HFF-Myc (cell line): ENCODE results near the gene DDIT4.
"Not testable (repeated sequence)": the region's sequence is repeated elsewhere in the genome, so short reads cannot be mapped to it uniquely, and the experiment has no call there.

Source experiments
- DNase-seq: peaks from one replicate; pipeline ENCODE4 v3.0.0-alpha.2; 2011; ENCODE audit warnings: low read depth; ENCODE audit errors: extremely low read depth
- H3K4me3 ChIP-seq: replicated peaks from 2 replicates; pipeline ENCODE4 v1.5.1; 2011; ENCODE audit warnings: low read depth, mild to moderate bottlenecking, control low read depth, low read length
- TF ChIP-seq, protein P1 (sequence below): IDR thresholded peaks from 2 replicates; pipeline ENCODE4 v1.5.1; 2012; ENCODE audit warnings: mild to moderate bottlenecking, low read depth, low read length, control low read depth; ENCODE audit errors: missing control alignments

The DDIT4 gene

DNA sequence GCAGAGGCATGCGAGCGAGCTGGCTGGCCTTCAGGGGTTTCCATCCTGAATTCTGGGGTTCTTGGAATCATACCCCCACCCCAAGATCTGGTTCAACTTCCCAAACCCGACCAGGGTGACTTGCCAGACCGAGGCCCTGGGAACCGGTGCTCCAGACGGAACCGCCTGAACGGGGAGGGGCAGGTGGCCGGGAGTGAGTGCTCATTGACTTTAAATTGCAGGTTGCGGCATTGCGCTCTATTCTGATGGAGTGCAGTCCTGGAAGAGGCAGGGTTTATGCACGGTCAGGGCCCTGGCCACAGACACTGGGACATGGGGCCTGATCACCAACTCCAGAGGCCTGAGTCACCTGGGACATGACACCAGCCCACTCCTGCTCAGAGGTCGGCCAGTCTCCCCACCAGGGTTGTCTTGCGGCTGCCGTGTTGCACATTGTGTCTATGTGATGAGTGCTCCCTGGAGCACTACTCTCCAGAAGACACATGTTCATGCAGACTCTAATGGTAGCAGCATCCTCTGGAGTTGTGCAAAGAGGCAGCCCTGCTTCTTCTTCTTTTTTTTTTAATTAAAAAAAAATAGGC lies 5.8 kb upstream of the DDIT4 start:
- TF ChIP-seq, protein P1, sequence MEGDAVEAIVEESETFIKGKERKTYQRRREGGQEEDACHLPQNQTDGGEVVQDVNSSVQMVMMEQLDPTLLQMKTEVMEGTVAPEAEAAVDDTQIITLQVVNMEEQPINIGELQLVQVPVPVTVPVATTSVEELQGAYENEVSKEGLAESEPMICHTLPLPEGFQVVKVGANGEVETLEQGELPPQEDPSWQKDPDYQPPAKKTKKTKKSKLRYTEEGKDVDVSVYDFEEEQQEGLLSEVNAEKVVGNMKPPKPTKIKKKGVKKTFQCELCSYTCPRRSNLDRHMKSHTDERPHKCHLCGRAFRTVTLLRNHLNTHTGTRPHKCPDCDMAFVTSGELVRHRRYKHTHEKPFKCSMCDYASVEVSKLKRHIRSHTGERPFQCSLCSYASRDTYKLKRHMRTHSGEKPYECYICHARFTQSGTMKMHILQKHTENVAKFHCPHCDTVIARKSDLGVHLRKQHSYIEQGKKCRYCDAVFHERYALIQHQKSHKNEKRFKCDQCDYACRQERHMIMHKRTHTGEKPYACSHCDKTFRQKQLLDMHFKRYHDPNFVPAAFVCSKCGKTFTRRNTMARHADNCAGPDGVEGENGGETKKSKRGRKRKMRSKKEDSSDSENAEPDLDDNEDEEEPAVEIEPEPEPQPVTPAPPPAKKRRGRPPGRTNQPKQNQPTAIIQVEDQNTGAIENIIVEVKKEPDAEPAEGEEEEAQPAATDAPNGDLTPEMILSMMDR: no peak
- no peak for DNase-seq
- no peak overlapping the region for H3K4me3 ChIP-seq

DNA sequence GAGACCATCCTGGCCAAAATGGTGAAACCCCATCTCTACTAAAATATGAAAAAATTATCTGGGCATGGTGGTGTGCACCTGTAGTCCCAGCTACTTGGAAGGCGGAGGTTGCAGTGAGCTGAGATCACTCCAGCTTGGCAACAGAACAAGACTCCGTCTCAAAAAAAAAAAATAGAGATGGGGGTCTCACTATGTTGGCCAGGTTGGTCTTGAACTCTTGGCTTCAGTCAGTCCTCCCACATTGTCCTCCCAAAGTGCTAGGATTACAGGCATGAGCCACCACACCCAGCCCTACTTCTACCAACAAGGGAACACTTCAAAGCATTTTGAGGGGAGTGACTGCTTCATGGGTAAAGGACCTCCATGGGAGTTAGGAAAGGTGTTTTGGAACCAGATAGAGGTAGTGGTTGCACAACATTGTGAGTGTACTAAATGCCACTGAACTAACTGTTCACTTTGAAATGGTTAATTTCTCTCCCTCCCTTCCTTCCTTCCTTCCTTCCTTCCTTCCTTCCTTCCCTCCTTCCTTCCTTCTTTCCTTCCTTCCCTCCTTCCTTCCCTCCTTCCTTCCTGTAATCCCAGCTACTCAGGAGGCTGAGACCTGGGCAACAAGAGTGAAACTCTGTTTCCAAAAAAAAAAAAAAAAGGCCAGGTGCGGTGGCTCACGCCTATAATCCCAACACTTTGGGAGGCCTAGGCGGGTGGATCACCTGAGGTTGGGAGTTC lies 5.1 kb upstream of the DDIT4 start:
- DNase-seq: not testable (repeated sequence)

DNA sequence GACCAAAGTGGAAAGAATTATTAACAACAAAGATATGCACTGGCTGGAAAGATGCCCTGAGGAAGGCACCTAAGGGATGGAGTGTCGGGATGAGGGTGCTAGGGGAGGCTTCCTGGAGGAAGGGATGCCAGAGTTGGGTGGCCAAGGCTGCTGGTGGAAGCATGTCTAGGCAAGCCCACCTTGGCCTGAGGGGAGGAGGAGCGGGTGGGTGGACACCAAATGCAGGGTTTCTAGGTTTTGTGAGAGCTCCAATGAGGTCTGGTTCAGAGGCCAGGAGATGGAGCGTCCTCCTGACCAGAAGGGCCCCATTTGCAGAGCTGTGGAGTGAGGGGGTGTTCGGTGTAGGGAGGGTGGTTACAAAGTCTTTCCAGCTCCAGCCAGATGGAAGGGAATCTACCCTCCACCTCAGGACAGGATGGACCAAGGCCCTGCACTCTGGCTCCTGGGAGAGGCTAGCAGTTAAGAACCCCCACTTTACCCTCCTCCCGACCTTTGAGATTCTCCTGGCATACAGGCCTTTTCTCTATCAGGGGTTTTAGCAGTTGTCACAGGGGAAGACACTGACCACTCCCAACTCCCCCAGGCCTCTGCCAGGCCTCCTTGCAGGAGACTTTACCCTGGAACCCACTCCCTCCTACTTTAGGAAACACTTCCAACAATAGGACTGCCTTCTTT lies 3.0 kb upstream of the DDIT4 start:
- TF ChIP-seq, protein P1: no peak
- DNase-seq: no peak
- no peak overlapping the region for H3K4me3 ChIP-seq

More for the DNA sequence above, 5.1 kb upstream of the DDIT4 start:
- not testable (repeated sequence) for H3K4me3 ChIP-seq

DNA sequence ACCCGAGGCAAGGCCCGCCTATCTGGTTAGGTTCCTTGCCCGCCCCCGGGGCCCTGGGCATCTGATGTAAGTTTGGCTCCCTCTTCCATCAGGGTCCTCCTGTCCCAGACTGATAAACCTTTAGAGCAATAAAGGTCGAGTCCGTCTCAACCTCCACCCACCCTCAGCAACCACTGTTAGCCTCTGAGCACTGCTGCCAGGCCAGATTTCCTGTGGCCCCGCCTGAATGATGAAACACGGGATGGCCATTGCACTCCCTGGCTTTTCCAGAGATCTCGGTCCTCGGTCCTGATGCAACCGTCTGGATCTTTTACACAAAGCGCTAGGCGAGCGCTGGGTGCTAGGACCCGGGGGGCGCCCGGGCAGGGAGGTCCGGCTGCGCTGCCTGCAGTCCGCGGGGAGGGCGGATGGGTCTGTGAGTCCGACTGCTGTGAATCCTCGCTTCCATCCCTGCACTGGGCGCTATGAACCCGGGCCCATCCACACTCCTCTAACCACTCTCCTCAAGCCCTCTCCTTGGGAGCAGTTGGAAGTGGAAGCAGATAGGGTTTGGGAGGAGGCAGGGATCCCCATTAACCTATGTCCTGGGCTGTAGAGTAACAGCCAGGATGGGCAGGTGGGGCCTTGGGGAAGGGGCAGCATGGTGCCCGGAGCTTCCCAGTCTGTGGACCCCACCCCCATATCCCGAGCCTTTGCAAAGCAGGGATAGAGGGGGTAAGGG lies 875 bp upstream of the DDIT4 start:
- peak overlapping the region; percentile 97 for H3K4me3 ChIP-seq
- TF ChIP-seq, protein P1: no peak
- peak; percentile 74 for DNase-seq

DNA sequence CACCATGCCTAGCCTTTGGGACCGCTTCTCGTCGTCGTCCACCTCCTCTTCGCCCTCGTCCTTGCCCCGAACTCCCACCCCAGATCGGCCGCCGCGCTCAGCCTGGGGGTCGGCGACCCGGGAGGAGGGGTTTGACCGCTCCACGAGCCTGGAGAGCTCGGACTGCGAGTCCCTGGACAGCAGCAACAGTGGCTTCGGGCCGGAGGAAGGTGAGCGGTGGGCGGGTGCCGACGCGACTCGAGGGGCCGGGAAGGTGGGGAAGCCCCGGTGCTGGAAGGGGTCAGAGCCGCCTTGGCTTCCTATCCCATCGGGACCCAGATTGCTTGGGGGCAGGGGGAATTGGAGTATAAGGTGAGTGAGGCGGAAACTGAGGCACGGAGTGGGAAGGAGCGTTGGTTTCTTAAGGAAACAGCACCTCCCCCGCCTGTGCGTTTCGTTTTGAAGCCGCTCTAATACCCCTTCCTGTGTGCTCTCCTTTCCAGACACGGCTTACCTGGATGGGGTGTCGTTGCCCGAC lies 547 bp downstream of the DDIT4 start:
- peak overlapping the region; percentile 97 for H3K4me3 ChIP-seq
- TF ChIP-seq, protein P1: no peak
- DNase-seq: no peak

DNA sequence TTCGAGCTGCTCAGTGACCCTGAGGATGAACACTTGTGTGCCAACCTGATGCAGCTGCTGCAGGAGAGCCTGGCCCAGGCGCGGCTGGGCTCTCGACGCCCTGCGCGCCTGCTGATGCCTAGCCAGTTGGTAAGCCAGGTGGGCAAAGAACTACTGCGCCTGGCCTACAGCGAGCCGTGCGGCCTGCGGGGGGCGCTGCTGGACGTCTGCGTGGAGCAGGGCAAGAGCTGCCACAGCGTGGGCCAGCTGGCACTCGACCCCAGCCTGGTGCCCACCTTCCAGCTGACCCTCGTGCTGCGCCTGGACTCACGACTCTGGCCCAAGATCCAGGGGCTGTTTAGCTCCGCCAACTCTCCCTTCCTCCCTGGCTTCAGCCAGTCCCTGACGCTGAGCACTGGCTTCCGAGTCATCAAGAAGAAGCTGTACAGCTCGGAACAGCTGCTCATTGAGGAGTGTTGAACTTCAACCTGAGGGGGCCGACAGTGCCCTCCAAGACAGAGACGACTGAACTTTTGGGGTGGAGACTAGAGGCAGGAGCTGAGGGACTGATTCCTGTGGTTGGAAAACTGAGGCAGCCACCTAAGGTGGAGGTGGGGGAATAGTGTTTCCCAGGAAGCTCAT lies 1.1 kb downstream of the DDIT4 start:
- TF ChIP-seq, protein P1: peak; percentile 71
- peak overlapping the region; percentile 97 for H3K4me3 ChIP-seq
- no peak for DNase-seq
